Mesenchymal stem cell (in vitro differentiated cells and primary cell): ENCODE data around the gene ATP1A4.

Source experiments
- DNase-seq: peaks from one replicate; pipeline ENCODE4 v3.0.0-alpha.2; 2013
- H2AFZ ChIP-seq: one replicate; pipeline ENCODE4 v1.6.1; 2013; ENCODE audit warnings: low read depth, mild to moderate bottlenecking, control low read depth, inconsistent platforms, low read length, moderate library complexity
- H2AK5ac ChIP-seq: 2 replicates; pipeline ENCODE4 v1.6.1; 2013; ENCODE audit warnings: low read length, moderate library complexity, mild to moderate bottlenecking, inconsistent platforms; ENCODE audit not compliant: severe bottlenecking
- H2BK120ac ChIP-seq: one replicate; pipeline ENCODE4 v1.6.1; 2013; ENCODE audit warnings: low read depth, mild to moderate bottlenecking, inconsistent platforms, low read length, moderate library complexity
- H2BK12ac ChIP-seq, 2 experiments: one replicate each; pipeline ENCODE4 v1.6.1; 2013; ENCODE audit warnings: inconsistent platforms in 2 of 2, low read length in 2 of 2, mild to moderate bottlenecking in 2 of 2, moderate library complexity in 2 of 2, control low read depth in 1 of 2
- H2BK15ac ChIP-seq: one replicate; pipeline ENCODE4 v1.6.1; 2013; ENCODE audit warnings: mild to moderate bottlenecking, low read depth, inconsistent platforms; ENCODE audit not compliant: poor library complexity, severe bottlenecking
- H2BK5ac ChIP-seq: 2 replicates; pipeline ENCODE4 v1.6.1; 2013; ENCODE audit warnings: low read depth, mild to moderate bottlenecking, low read length, control low read depth, inconsistent platforms; ENCODE audit not compliant: poor library complexity, severe bottlenecking
- H3K14ac ChIP-seq, 2 experiments: one replicate each; pipeline ENCODE4 v1.6.1; 2013; ENCODE audit warnings: inconsistent platforms in 2 of 2, low read length in 2 of 2, control low read depth in 1 of 2, mild to moderate bottlenecking in 1 of 2, moderate library complexity in 1 of 2
- H3K18ac ChIP-seq, 2 experiments: one replicate each; pipeline ENCODE4 v1.6.1; 2013; ENCODE audit warnings: inconsistent platforms in 2 of 2, low read length in 2 of 2, control low read depth in 1 of 2, low read depth in 1 of 2, mild to moderate bottlenecking in 1 of 2
- H3K23ac ChIP-seq, 2 experiments: one replicate each; pipeline ENCODE4 v1.6.1; 2013; ENCODE audit warnings: inconsistent platforms in 2 of 2, low read length in 2 of 2, mild to moderate bottlenecking in 2 of 2, moderate library complexity in 2 of 2, control low read depth in 1 of 2
- H3K27ac ChIP-seq: 2 replicates; pipeline ENCODE4 v1.5.1; 2013; ENCODE audit warnings: mild to moderate bottlenecking, moderate library complexity, low read length, control low read depth, inconsistent platforms; ENCODE audit not compliant: poor library complexity, severe bottlenecking
- H3K27me3 ChIP-seq, 2 experiments: 2 replicates each; pipeline versions ENCODE4 v1.6.1 to v1.7.0; 2013; ENCODE audit warnings: low read length in 2 of 2, mild to moderate bottlenecking in 2 of 2, moderate library complexity in 2 of 2, control low read depth in 1 of 2, inconsistent platforms in 1 of 2; ENCODE audit not compliant: control insufficient read depth in 1 of 2, insufficient read depth in 1 of 2
- H3K36me3 ChIP-seq, 2 experiments: 2 replicates each; pipeline versions ENCODE4 v1.6.1 to v1.7.0; 2013; ENCODE audit warnings: low read length in 2 of 2, control low read depth in 1 of 2, inconsistent platforms in 1 of 2, low read depth in 1 of 2, mild to moderate bottlenecking in 1 of 2; ENCODE audit not compliant: insufficient read depth in 2 of 2, control insufficient read depth in 1 of 2
- H3K4ac ChIP-seq, 2 experiments: one replicate each; pipeline ENCODE4 v1.6.1; 2013; ENCODE audit warnings: inconsistent platforms in 2 of 2, low read length in 2 of 2, mild to moderate bottlenecking in 2 of 2, moderate library complexity in 2 of 2, control low read depth in 1 of 2, low read depth in 1 of 2
- H3K4me1 ChIP-seq: 2 replicates; pipeline ENCODE4 v1.6.1; 2013; ENCODE audit warnings: low read depth, low read length, control low read depth; ENCODE audit not compliant: control insufficient read depth, insufficient read depth
- H3K4me2 ChIP-seq: 2 replicates; pipeline ENCODE4 v1.6.1; 2013; ENCODE audit warnings: low read length, mild to moderate bottlenecking, inconsistent platforms; ENCODE audit not compliant: poor library complexity, severe bottlenecking
- H3K4me3 ChIP-seq, 2 experiments: 2 replicates each; pipeline versions ENCODE4 v1.5.1 to v1.7.0; 2013; ENCODE audit warnings: low read length in 2 of 2, mild to moderate bottlenecking in 2 of 2, control low read depth in 1 of 2, low read depth in 1 of 2; ENCODE audit not compliant: insufficient read depth in 1 of 2
- H3K79me1 ChIP-seq: replicated peaks from 2 replicates; pipeline ENCODE4 v1.6.1; 2013; ENCODE audit warnings: mild to moderate bottlenecking, control low read depth, low read length, inconsistent platforms; ENCODE audit not compliant: poor library complexity, severe bottlenecking
- H3K9ac ChIP-seq: 2 replicates; pipeline ENCODE4 v1.7.0; 2013; ENCODE audit warnings: mild to moderate bottlenecking, low read length, moderate library complexity
- H3K9me3 ChIP-seq: 2 replicates; pipeline ENCODE4 v1.7.0; 2013; ENCODE audit warnings: mild to moderate bottlenecking, low read length; ENCODE audit not compliant: control insufficient read depth
- H4K8ac ChIP-seq: one replicate; pipeline ENCODE4 v1.6.1; 2013; ENCODE audit warnings: inconsistent platforms, mild to moderate bottlenecking, low read length, moderate library complexity
- H4K91ac ChIP-seq: one replicate; pipeline ENCODE4 v1.6.1; 2013; ENCODE audit warnings: mild to moderate bottlenecking, low read length, inconsistent platforms
- WGBS: methylation state at CpG from one replicate; pipeline ENCODE4 v1.1.7; 2013; ENCODE audit warnings: mixed read lengths; 5-methylcytosine and 5-hydroxymethylcytosine counted together

Gene ATP1A4

DNA sequence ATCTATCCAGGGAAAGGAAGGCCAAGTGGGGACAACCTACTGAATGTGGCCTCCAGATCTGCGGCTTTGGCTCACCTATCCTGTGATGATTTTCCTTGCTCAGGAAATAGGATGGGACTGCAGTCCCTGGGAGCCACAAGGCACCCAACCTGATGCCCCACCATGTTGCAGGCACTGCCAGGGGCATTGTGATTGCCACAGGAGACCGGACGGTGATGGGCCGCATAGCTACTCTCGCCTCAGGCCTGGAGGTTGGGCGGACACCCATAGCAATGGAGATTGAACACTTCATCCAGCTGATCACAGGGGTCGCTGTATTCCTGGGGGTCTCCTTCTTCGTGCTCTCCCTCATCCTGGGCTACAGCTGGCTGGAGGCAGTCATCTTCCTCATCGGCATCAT is 24.0 kb upstream of the ATP1A4 start:
- Histone ChIP-seq H3K27ac (no peak overlapping the region), H4K91ac (no peak overlapping the region)

DNA sequence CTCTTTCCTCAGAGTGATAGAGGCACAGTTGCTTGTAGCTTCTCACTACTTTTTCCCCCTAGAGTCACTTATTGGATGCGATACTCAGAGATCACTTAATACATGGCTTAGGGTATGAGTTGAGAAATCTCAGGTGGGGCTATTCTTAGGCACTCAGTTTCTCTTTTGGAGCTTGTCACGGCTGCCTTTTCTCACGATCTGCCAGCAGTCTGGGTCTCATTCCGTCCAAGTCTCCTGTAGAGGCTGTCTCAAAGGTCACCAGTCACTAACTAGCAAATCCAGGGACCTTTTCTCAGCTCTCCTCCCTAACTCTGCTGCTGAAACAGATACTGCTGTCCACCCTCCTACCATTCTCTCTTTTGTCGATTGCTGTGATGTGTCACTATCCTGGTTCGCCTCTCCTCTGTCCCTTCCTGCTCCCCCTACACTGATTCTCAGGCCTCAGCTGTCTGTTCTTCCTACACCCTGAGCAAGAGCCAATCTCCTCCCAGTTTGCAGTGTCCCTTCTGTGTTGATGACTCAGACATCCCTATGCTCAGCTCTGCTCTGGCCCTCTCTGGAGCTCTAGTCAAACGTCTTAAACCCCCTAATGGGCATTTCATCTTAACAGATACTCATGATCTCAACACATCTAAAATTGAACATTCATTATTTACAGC is 23.4 kb upstream of the ATP1A4 start:
- Histone ChIP-seq H2BK12ac (peak overlapping the region in 1 of 2 experiments; percentile 40), H2BK5ac (no peak overlapping the region), H3K4me2 (no peak overlapping the region), H3K18ac (no peak overlapping the region), H3K9ac (no peak overlapping the region), H4K91ac (no peak overlapping the region), H2AFZ (no peak overlapping the region), H3K27ac (no peak overlapping the region), H3K4me1 (peaks cover 23% of the 10 kb centered on the region), H2BK120ac (no peak overlapping the region), H3K27me3 (peaks cover 11 to 29% of the 10 kb centered on the region in 2 experiments), H3K9me3 (no peaks in the 10 kb centered on the region), H2AK5ac (peak overlapping the region; percentile 75), H2BK15ac (no peak overlapping the region), H3K4me3 (no peak overlapping the region), H3K23ac (no peak overlapping the region), H3K79me1 (no peaks in the 10 kb centered on the region), H3K36me3 (no peaks in the 10 kb centered on the region), H4K8ac (peak overlapping the region; percentile 35), H3K14ac (peak overlapping the region in 1 of 2 experiments; percentile 2), H3K4ac (no peak overlapping the region)
- WGBS, result 57% methylated on average over 5 of the region's 7 CpGs
- peak; percentile 79 for DNase-seq

More for the DNA sequence above, 24.0 kb upstream of the ATP1A4 start:
- Histone ChIP-seq H3K36me3 (no peaks in the 10 kb centered on the region), H3K9ac (no peak overlapping the region), H3K9me3 (no peaks in the 10 kb centered on the region), H3K4me1 (peaks cover 23% of the 10 kb centered on the region), H3K14ac (no peak overlapping the region), H3K23ac (no peak overlapping the region), H2AFZ (no peak overlapping the region), H3K4ac (no peak overlapping the region), H3K18ac (no peak overlapping the region), H4K8ac (no peak overlapping the region), H2BK120ac (no peak overlapping the region), H3K79me1 (no peaks in the 10 kb centered on the region), H2BK15ac (no peak overlapping the region), H2BK5ac (no peak overlapping the region), H2BK12ac (peak overlapping the region in 1 of 2 experiments; percentile 40), H3K27me3 (peaks cover 5 to 23% of the 10 kb centered on the region in 2 experiments), H3K4me2 (no peak overlapping the region), H3K4me3 (no peak overlapping the region), H2AK5ac (peak overlapping the region; percentile 75)
- WGBS, result 99% methylated on average over 9 of the region's 9 CpGs
- DNase-seq, result no peak

DNA sequence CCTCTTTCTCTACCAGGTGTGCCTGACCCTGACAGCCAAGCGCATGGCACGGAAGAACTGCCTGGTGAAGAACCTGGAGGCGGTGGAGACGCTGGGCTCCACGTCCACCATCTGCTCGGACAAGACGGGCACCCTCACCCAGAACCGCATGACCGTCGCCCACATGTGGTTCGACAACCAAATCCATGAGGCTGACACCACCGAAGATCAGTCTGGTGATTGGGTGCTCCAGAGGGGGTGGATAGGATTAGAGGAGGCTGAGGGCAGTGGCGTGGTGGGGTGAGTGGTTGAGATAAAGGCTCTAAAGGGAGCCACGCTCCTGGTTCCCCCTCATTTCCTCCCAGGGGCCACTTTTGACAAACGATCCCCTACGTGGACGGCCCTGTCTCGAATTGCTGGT is 22.8 kb upstream of the ATP1A4 start:
- Histone ChIP-seq H3K23ac (no peak overlapping the region), H2AFZ (no peak overlapping the region), H3K4me3 (no peak overlapping the region), H3K9ac (no peak overlapping the region), H3K36me3 (no peaks in the 10 kb centered on the region), H2BK15ac (peak overlapping the region; percentile 19), H4K91ac (no peak overlapping the region), H3K9me3 (no peaks in the 10 kb centered on the region), H3K4ac (no peak overlapping the region), H2AK5ac (peak overlapping the region; percentile 13), H3K18ac (no peak overlapping the region), H3K79me1 (no peaks in the 10 kb centered on the region), H2BK5ac (no peak overlapping the region), H3K4me2 (no peak overlapping the region), H2BK120ac (no peak overlapping the region), H3K27ac (no peak overlapping the region), H3K27me3 (peaks cover 17 to 35% of the 10 kb centered on the region in 2 experiments), H3K4me1 (peaks cover 23% of the 10 kb centered on the region), H3K14ac (no peak overlapping the region), H4K8ac (no peak overlapping the region), H2BK12ac (no peak overlapping the region)
- DNase-seq, result no peak
- WGBS, result 93% methylated on average over 18 of the region's 18 CpGs

DNA sequence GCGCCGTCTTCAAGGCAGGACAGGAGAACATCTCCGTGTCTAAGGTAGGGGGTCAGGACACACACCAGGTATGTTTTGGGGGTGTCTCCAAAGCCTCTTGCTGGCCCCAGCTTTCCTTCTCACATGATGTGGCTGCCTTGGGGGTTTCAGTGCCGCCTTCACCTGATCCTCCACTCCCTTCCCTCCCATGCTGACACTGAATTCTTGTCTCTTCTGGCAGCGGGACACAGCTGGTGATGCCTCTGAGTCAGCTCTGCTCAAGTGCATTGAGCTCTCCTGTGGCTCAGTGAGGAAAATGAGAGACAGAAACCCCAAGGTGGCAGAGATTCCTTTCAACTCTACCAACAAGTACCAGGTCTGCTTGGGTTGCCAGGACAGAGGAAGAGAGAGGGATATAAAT is 22.4 kb upstream of the ATP1A4 start:
- Histone ChIP-seq H3K9ac (no peak overlapping the region), H3K14ac (no peak overlapping the region), H3K4me1 (peaks cover 22% of the 10 kb centered on the region), H3K4ac (no peak overlapping the region), H3K27me3 (peaks cover 21 to 35% of the 10 kb centered on the region in 2 experiments), H3K79me1 (no peaks in the 10 kb centered on the region), H3K9me3 (no peaks in the 10 kb centered on the region), H2BK5ac (no peak overlapping the region), H3K4me3 (no peak overlapping the region), H2BK120ac (no peak overlapping the region), H4K91ac (no peak overlapping the region), H2BK12ac (no peak overlapping the region), H3K23ac (no peak overlapping the region), H3K18ac (no peak overlapping the region), H3K36me3 (no peaks in the 10 kb centered on the region), H4K8ac (no peak overlapping the region), H2AFZ (no peak overlapping the region), H3K27ac (no peak overlapping the region), H3K4me2 (no peak overlapping the region), H2AK5ac (peak overlapping the region; percentile 13), H2BK15ac (no peak overlapping the region)
- DNase-seq, result peak; percentile 51
- WGBS, result 77% methylated on average over 5 of the region's 5 CpGs
